GM12878 (cell line): ENCODE measurements around the gene ERC2. TPM values are rescaled to one million over a fixed set of nuclear protein-coding genes. Genes with fewer than 3 reads are reported as not detected.

Experiments
- ATAC-seq: fragments of 200-7000 bp; cut with Tn5 transposase; 3 replicates; pipeline ENCODE4 v1.9.1; 2020; ENCODE audit warnings: mild to moderate bottlenecking, moderate library complexity
- BruUV-seq: library from RNA; stranded (reverse); fragments of 400-500 nt; replicated peaks from 2 replicates; lab custom pipeline; 2021; lab: Mats Ljungman, UMichigan
- CTCF ChIA-PET: fragments of 300-600 bp; sonication (Branson Sonifier 250); formaldehyde crosslinking; extraction: SDS; loops from one replicate; lab custom pipeline; 2021; ENCODE audit warnings: inconsistent platforms; lab: Yijun Ruan, JAX
- POLR2A ChIA-PET: fragments of 350-600 bp; formaldehyde crosslinking; extraction: SDS; loops from one replicate; lab custom pipeline; 2021; ENCODE audit warnings: inconsistent platforms; lab: Charles Lee
- RAD21 ChIA-PET: fragments of 300-600 bp; sonication (Branson Sonifier 250); formaldehyde crosslinking; loops from one replicate; lab custom pipeline; 2023; ENCODE audit warnings: antibody characterized with exemption; ENCODE audit not compliant: unreplicated experiment; lab: Charles Lee
- SMC1A ChIA-PET: fragments of 300-600 bp; sonication (Branson Sonifier 250); formaldehyde crosslinking; loops from one replicate; lab custom pipeline; 2023; ENCODE audit not compliant: unreplicated experiment, uncharacterized antibody; lab: Charles Lee
- DNase-seq: peaks from one replicate; pipeline ENCODE4 v3.0.0-alpha.2; 2011; ENCODE audit warnings: low read depth, low spot score
- FAIRE-seq: peaks from 3 replicates; lab custom pipeline; 2011; peaks lifted over from hg19 to GRCh38; lab: Jason Lieb, UNC
- H2AFZ ChIP-seq: 2 replicates; pipeline ENCODE4 v1.6.0; 2011; ENCODE audit warnings: low read depth, low read length, control low read depth; ENCODE audit not compliant: control insufficient read depth
- H3K27ac ChIP-seq: 2 replicates; pipeline ENCODE4 v1.5.1; 2011; ENCODE audit warnings: control low read depth; ENCODE audit not compliant: control insufficient read depth, insufficient read depth
- H3K27me3 ChIP-seq, 2 experiments: replicated peaks in 1 of 2; 2 replicates each; pipeline versions ENCODE4 v1.6.0 to v1.6.1; 2011; ENCODE audit warnings: low read length in 1 of 2; ENCODE audit not compliant: control insufficient read depth in 2 of 2, insufficient read depth in 2 of 2
- H3K36me3 ChIP-seq, 2 experiments: 2 replicates each; pipeline ENCODE4 v1.5.1; 2011; ENCODE audit warnings: low read length in 1 of 2; ENCODE audit not compliant: control insufficient read depth in 2 of 2, insufficient read depth in 2 of 2
- H3K4me1 ChIP-seq: 2 replicates; pipeline ENCODE4 v1.6.1; 2011; ENCODE audit warnings: mild to moderate bottlenecking, low read length, moderate library complexity, mixed read lengths; ENCODE audit not compliant: control insufficient read depth, insufficient read depth
- H3K4me2 ChIP-seq: 2 replicates; pipeline ENCODE4 v1.6.0; 2011; ENCODE audit warnings: control low read depth; ENCODE audit not compliant: control insufficient read depth, insufficient read depth
- H3K4me3 ChIP-seq: fragments of 200-600 bp; sonication (generic); 2 replicates; pipeline ENCODE4 v1.5.1; 2016
- H3K79me2 ChIP-seq: 2 replicates; pipeline ENCODE4 v1.6.0; 2011; ENCODE audit warnings: low read length; ENCODE audit not compliant: control insufficient read depth, insufficient read depth
- H3K9ac ChIP-seq: 2 replicates; pipeline ENCODE4 v1.8.0; 2011; ENCODE audit warnings: low read length, control low read depth, mixed read lengths; ENCODE audit not compliant: control insufficient read depth, insufficient read depth
- H3K9me3 ChIP-seq: replicated peaks from 3 replicates; pipeline ENCODE4 v1.5.1; 2011; ENCODE audit warnings: mild to moderate bottlenecking, low read length; ENCODE audit not compliant: control insufficient read depth, insufficient read depth
- H4K20me1 ChIP-seq: 2 replicates; pipeline ENCODE4 v1.6.0; 2011; ENCODE audit not compliant: control insufficient read depth, insufficient read depth
- BCL11A ChIP-seq: IDR thresholded peaks from 2 replicates; pipeline ENCODE4 v1.6.1; 2011; ENCODE audit warnings: low read depth, low read length
- KAT2A ChIP-seq: conservative IDR thresholded peaks from 2 replicates; pipeline ENCODE4 v1.6.1; 2011; ENCODE audit warnings: low read depth, low read length; ENCODE audit not compliant: control insufficient read depth
- ZBTB33 ChIP-seq: fragments of 450-650 bp; IDR thresholded peaks from 2 replicates; pipeline ENCODE4 v1.6.1; 2017; ENCODE audit warnings: mild to moderate bottlenecking
- ZNF274 ChIP-seq: IDR thresholded peaks from one replicate; pipeline ENCODE4 v1.8.0; 2011; ENCODE audit not compliant: insufficient read length, insufficient read depth
- WGBS: methylation state at CpG from one replicate; pipeline ENCODE4 v1.1.6; 2016; ENCODE audit warnings: low lambda C conversion rate; ENCODE audit not compliant: insufficient replicate concordance, insufficient coverage; ENCODE audit errors: missing lambda C conversion rate; 5-methylcytosine and 5-hydroxymethylcytosine counted together
- in situ Hi-C: fragments of 300-500 bp; cut with MboI; formaldehyde crosslinking; loops from 9 replicates; pipeline ENCODE4 v1.14.3; 2018; ENCODE audit warnings: mixed read lengths
- intact Hi-C: fragments of 100-400 bp; cut with micrococcal nuclease; formaldehyde crosslinking; loops from one replicate; pipeline ENCODE4 v1.14.2; 2022; ENCODE audit not compliant: unreplicated experiment
- polyA plus RNA-seq, 11 experiments: library from polyadenylated mRNA; depleted of rRNA in 4 of 11; unstranded in 6 of 11; stranded (reverse) in 5 of 11; fragments of >200 nt; fragmentation: Nextera tagmentation in 4 of 11; fragmentation: Illumina TruSeq in 1 of 11; extraction: Ambion mirVana in 4 of 11; extraction: Trizol in 1 of 11; gene quantifications; 1 replicate in 1 of 11; 2 replicates in 10 of 11; pipeline versions ENCODE4 v1.2.1 to v1.2.3, GENCODE V29; 2011 to 2016; ENCODE audit warnings: inconsistent platforms in 2 of 11, missing spikeins in 2 of 11, low read depth in 1 of 11
- total RNA-seq, 4 experiments: library from RNA; depleted of rRNA in 3 of 4; stranded (reverse); fragments of >200 nt in 3 of 4; fragmentation: Illumina TruSeq in 1 of 4; extraction: Trizol in 1 of 4; gene quantifications; 2 replicates each; pipeline versions ENCODE4 v1.2.1 to v1.2.3, GENCODE V29; 2013 to 2021

Gene ERC2
- total and polyA plus RNA-seq, 10 of the 15 experiments (the other 5 are each of a cell fraction or from before 2014, with no cell fraction given): 0.06 to 1.4 (median 0.12) TPM; not detected in 3

- no peak for TF ChIP-seq ZBTB33
These were observed 872.1 kb downstream of the ERC2 start (continued) for GRCh38 chr3:55596212-55596611.

DNA sequence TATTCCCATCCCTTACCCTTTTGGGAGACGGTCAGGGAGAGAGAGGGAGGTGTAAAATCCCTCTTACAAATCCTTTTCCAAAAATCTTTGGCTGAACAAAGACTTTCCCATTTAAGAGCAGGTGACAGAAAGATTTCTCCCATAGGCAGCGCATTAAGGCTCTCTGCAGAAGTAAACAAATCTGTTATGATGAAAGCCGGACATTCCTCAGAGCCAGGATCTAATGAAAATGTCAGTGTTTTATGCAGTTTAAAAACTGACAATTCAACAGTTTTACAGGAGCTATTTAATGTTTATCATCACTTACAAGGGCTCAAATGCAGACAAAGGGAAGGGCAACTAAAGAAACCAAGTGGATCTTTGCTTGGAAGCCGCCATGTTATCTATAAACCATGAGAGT is 872.8 kb downstream of the ERC2 start:
- in situ Hi-C loops: no loop called here
- RAD21 ChIA-PET: no interaction called here
- H3K36me3 ChIP-seq: no peaks in the 10 kb centered on the region
- H3K9me3 ChIP-seq: no peaks in the 10 kb centered on the region; the same call in 2 of the 3 replicates
- no peaks in the 10 kb centered on the region for H4K20me1 ChIP-seq
- ATAC-seq (no peak), FAIRE-seq (no peak)
- no peak overlapping the region for H3K4me3 ChIP-seq
- no peak overlapping the region for H3K4me2 ChIP-seq
- H3K9ac ChIP-seq: no peak overlapping the region
- POLR2A ChIA-PET: no interaction called here
- H3K27ac ChIP-seq: no peak overlapping the region
- TF ChIP-seq KAT2A: no peak
- TF ChIP-seq, all 136 proteins: peak for 0
- Histone ChIP-seq H3K4me1 (peaks cover 3% of the 10 kb centered on the region), H3K79me2 (no peaks in the 10 kb centered on the region), H2AFZ (no peak overlapping the region), H3K27me3 (no peaks in the 10 kb centered on the region)
- WGBS: 58% methylated on average over 4 of the region's 4 CpGs
- BruUV-seq: no TSS peak
- intact Hi-C loops: no loop called here
- CTCF ChIA-PET: interaction anchor here (1.1 kb wide), 1 partner anchor 13 kb away, joined by 3 read pairs; no protein-coding TSS in a partner anchor
- DNase-seq: no peak
- SMC1A ChIA-PET: interaction anchor here (1.7 kb wide), 1 partner anchor 17 kb away, joined by 3 read pairs; no protein-coding TSS in a partner anchor

DNA sequence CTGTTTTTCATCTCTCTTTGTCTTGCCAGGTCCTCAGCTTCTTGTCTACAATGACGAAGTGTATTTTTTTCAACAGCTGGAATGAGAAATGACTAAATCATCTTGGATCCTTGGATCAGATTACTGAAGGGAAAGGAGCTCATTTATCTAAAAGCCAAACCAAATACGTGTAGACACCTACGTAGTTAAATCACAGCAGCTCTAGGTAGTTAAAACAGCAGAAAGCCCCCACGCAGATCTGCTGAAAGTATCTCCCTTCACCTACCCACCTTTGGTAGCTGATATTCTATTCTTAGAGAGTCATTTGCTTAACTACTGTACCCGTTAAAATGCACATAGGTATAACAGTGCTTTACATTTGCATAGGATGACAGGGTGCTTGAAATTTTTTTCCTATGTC is 875.7 kb downstream of the ERC2 start:
- H3K36me3 ChIP-seq: no peaks in the 10 kb centered on the region
- no peaks in the 10 kb centered on the region; the same call in 2 of the 3 replicates for H3K9me3 ChIP-seq
- in situ Hi-C loops (no loop called here), intact Hi-C loops (no loop called here)
- ATAC-seq (no peak), DNase-seq (no peak), FAIRE-seq (no peak)
- no peak overlapping the region for H3K4me3 ChIP-seq
- H3K4me1 ChIP-seq: peaks cover 6% of the 10 kb centered on the region
- no peaks in the 10 kb centered on the region for H4K20me1 ChIP-seq
- H3K27me3 ChIP-seq: no peaks in the 10 kb centered on the region
- no peak overlapping the region for H3K4me2 ChIP-seq
- 46% methylated on average over 5 of the region's 5 CpGs for WGBS
- 0 out of 2 replicates have a peak overlapping the region, but pooled peaks have one; percentile 15 for H2AFZ ChIP-seq
- ChIA-PET POLR2A (no interaction called here), CTCF (interaction anchor here (1.1 to 1.3 kb wide), 3 partner anchors 8 to 56 kb away, joined by 3 to 4 read pairs (median 3); no protein-coding TSS in a partner anchor), SMC1A (interaction anchor here (0.6 to 2.2 kb wide), 2 partner anchors 11 to 417 kb away, joined by 4 to 8 read pairs; no protein-coding TSS in a partner anchor), RAD21 (no interaction called here)
- no peak overlapping the region for H3K27ac ChIP-seq
- no TSS peak for BruUV-seq
- TF ChIP-seq BCL11A: no peak
- TF ChIP-seq ZNF274: no peak
- no peaks in the 10 kb centered on the region for H3K79me2 ChIP-seq
- H3K9ac ChIP-seq: no peak overlapping the region
